Germinal center (tissue), 1 donor: ENCODE data around the gene CMKLR1.

Experiments used
- DNase-seq: peaks from one replicate; pipeline ENCODE4 v3.0.0; 2012; ENCODE audit warnings: mixed read lengths, low spot score

The CMKLR1 gene

DNA sequence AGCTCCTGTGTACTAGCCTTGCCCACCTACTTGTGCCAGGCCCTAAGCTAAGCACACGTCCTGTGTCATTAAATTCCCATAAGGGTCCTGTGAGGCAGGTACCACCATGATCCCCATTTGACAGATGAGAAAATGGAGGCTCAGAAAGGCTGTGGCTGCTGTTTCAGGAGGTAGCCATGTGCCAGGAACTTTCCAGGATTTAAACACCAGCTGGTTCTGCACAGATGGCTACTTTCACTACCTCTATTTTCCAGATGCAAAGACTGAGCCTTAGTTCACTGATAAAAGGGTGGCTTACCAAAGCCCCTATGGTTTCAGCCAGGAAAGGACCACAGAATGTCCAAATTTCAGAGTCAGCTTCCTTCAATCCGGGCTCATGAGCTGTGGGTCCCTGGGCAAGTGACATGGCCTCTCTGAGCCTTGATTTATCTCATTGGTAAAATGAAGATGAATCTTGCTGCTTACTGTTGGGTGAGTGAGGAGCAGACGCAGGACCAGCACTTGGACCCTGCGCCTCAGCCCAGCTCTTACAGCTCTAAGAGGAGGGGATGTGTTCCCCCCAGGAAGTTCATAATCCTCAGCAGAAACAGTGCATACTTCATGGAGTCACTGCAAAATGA, 23.5 kb downstream of the CMKLR1 start:
- no peak for DNase-seq

DNA sequence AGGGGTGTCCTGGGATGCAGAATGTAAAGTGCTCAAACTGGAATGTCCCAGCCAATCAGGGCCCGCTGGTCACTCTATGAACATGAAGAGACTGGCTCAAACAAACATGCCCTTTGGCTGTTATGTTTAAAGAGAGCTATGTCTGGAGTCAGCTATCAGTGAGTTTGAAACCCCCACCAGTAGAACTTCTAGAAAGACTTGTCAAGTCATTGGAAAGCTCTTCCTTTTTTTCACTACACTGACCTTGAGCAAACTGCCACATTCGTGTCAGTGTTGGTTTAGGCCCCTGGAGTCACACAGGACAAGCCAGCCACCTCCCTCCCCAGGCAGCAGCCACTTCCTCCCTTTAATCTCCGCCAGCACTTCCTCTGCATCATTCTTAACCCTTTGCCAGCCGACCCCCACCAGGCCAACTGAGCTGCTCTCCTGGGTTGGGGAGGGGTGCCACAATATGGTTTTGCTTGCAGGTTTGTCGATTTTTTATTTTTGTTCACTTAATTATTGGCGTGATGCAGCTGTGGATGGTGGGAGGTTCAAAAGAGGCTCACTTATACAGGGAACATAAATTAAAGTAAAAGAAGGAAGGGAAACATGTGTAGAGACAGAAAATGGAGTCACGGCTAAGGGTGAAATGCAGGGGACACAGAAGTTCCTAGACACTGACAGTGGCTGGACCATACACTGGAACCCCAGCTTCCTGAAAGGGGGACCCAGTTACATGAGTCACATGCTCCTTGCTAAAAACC, 25.3 kb downstream of the CMKLR1 start:
- DNase-seq: no peak

DNA sequence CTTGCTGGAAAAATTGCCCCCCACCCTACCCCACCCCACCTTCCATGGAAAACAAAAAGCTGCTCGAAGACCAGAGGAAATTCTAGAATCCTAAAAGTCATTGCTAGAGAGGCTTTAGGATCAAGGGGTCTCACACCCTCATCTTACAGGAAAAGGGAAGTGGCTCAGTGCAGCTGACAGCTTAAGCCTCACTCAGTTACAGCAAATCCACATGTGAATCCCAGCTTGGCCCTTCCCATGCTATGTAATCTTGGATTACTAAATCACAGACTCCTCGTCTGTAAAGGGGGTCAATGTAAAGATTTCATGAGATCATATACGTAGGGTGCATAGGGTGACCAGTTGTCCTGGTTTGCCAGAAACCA, 25.9 kb downstream of the CMKLR1 start:
- DNase-seq: no peak

DNA sequence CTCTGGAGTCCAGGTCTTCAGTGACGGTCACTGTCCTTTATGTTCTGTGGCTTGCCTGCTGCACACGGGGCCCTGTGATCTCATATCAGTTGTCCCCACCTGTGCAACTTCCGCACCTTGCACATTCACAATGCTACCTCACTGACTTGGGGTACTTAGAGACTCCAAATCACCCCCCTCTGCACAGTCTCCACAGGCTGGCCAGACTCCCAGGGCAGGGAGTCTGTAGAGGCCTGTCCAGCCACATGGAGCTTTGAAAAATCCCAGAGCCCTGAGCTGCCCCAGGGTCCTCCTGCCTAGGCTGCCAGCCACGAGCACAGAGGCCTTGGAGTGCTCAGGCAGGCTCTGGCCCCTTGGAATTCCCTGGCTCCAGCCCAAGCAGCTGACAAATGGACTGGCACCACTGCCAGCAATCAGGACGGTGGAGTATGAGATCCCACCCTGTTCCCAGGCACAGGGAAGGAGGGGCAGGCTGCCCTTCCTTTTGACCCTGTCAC, 26.4 kb downstream of the CMKLR1 start:
- no peak for DNase-seq

- DNase-seq: no peak
Measured at GRCh38 chr12:108312073-108312659, 26.9 kb downstream of the CMKLR1 start.

DNA sequence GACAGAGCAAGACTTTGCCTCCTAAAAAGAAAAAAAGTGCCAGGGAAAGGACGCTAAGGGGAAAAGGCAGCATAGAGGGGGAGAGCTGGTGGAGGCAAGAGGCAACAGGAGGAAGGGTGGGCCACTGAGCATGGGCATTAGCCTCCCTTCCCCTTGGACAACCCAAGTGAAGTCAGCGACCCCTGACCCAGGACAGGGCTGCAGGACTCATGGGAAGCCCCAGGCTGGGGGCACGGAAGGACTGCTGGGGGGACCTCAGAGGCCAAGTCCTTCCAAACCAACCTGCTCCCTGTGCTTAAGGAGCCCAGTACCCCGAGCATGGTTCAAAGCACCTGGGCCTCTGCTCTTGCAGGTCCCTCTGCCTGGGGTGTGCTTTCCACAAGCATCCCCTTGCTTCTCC, 27.5 kb downstream of the CMKLR1 start:
- no peak for DNase-seq

GRCh38 chr12:108310489-108310888, 28.6 kb downstream of the CMKLR1 start:
- DNase-seq: no peak

DNA sequence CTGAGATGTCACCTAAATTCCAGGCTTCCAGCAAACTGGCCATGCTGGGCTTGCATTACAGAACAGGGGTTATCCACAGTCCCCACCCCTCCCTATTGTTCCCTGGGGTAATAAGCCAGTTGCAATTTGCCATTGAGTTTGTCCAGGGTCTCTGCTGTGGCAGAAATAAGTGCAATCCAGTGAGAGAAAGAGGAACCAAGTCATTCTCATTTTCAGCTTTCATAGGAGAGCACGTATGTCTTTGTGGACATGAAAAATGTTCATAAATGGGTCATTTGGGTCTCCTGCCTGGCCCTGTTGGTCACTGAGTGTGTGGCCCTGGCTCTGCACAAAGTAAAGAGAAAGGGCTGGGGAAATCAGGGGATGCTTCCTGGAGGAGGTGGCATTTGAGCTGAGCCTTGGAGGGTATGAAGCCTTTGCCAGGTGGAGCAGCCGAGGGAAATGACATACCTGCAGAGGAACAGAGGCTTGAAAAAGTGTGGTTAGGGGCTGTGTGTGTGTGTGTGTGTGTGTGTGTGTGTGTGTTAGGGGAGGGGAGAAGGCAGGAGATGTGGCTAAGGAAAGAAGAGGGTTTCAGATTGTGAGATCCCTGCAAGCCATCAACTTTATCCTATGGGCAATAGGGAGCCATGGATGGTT, 29.3 kb downstream of the CMKLR1 start:
- no peak for DNase-seq

DNA sequence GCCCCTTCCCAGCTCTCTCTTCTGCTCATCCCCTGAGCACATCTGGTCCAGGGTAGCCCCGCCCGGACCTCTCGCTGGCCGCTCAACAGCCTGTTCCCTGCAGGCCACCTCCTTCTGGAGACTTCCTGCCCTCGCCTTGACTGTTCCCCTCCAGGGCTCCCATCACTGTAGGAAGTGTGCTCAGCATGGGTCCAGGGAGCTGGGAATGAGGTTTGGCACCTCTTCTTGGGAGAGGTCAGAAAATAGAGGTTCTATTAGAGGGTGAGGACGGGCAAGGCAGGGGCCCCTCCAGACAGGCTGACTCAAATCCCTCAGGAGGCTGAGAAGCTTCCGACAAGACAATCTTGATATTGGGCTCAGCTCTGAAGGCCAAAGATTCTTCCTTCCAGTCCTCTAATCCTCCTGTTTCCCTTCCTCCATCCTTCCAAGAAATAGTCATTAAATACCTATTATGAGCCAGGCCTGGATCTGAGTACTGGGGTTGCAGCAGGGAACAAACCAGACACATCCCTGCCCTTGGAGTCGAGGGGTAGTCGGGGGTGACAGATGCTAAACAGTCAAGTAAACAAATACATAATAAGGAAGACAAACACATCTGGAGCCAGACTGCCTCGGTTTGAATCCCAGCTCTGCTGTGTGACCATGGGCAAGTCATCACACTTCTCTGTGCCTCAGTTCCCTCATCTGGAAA, 30.6 kb downstream of the CMKLR1 start:
- DNase-seq: no peak

DNA sequence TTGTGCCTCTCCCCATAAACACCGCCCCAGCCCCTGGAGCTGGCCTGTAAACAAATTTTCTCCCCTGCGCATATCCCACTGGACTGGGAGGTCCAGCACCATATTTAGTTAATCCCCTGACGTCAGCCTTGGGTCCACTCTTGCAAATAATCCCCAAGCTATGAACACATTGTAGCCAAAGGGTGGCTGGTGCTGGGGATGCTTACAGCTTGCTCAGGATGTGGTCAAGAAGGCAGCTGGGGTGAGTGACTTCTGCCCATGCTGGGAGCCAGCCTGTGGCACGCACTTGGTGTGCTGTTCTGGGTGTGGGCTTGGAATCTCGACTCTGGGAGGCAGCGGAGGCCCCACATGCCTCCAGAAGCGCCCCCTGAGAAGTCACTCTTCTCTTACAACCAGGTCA, 32.1 kb downstream of the CMKLR1 start:
- DNase-seq: no peak

GRCh38 chr12:108306506-108306905, 32.6 kb downstream of the CMKLR1 start:
- no peak for DNase-seq

- DNase-seq: no peak
Measured at GRCh38 chr12:108305991-108306501, 33.1 kb downstream of the CMKLR1 start.

DNA sequence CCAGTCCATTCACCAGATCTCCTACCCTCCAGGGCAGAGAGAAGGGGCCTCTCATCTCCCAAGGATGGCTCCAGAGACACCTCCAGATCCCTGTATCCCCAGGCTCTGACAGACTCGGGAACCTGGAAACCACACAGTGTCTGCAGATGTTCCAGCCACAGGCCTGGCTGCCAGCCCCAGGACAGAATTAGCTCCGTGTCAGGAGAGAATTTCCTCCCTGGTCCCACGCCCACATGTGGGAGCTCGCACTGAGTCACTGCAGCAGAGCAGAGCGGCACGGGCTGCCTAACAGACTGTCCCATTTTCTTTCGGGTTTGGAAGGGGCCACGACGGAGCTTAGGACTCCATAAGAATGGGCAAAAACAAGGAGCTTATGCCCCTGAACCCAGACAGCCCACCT, 33.6 kb downstream of the CMKLR1 start:
- no peak for DNase-seq

- no peak for DNase-seq
Measured at GRCh38 chr12:108304633-108305032, 34.5 kb downstream of the CMKLR1 start.

GRCh38 chr12:108303703-108304102, 35.4 kb downstream of the CMKLR1 start:
- no peak for DNase-seq

GRCh38 chr12:108302403-108303311, 36.5 kb downstream of the CMKLR1 start:
- no peak for DNase-seq

DNA sequence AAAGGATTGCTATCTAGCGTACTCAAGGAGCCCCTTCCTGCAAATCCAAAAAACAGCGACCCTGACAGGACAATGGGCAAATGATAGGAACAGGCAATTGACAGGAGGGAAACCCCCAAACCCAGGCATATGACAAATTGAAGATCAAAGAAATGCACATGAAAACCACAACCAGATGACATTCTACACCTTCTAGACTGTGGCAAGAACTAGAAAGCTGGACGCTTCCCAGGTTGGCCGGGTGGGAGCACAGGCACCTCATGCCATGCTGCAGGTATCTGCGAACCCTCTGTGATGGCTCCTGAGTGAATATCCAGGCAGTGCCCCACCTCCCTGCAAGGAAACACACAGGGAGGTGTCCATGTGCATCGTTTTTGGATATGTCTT, 37.1 kb downstream of the CMKLR1 start:
- DNase-seq: no peak

GRCh38 chr12:108301346-108301745, 37.8 kb downstream of the CMKLR1 start:
- DNase-seq: no peak

DNA sequence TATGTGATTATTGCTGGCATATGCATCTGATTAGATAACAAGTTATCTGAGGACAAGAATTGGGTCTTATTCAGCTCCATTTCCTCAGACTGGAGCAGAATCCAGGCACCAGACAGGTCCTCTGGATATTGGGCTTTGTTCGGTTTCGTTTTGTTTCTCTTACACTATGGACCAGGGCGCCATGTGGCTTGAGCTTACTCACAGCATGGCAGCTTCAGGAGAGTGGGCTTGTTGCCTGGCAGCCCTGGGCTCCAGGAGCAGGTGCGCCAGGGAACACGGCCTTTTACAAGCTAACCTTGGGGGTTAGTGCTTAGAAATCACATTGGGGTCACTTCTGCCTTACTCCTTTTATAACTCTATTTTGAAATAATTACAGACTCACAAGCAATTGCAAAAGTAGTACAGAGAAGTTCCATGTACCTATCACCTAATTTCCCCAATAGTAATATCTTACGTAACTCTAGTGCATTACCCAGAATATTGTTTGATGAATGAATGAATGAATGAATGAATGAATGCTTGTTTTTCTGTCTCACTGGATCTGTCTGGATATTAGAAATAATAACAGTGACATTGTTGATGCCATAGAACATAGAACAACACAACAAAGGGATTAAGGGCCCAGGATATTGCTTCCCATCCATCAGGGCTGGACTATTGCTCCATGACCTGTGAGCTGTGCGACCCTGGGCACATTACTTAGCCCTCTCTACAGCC, 39.0 kb downstream of the CMKLR1 start:
- DNase-seq: no peak

DNA sequence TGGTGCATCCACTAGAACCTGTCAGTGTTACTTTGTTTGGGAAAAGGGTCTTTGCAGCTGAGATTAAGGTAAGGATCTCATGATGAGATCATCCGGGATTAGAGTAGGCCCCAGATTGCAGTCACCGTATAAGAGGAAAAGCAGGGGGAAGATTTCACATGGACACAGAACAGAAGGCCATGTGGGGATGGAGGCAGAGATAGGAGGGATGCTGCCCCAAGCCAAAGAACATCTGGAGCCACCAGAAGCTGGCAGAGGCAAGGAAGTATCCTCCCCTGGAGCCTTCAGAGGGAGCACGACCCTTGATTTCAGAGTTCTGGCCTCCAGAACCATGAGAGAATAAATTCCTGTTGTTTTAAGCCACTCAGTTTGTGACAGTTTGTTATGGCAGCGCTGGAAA, 39.6 kb downstream of the CMKLR1 start:
- DNase-seq: no peak
